SIG-M5 treated with dmso at 0.1 percent for 504 hours (cell line): ENCODE measurements around the gene EXD3.
"Not testable (repeated sequence)": the region's sequence is repeated elsewhere in the genome, so short reads cannot be mapped to it uniquely, and the experiment has no call there.

Experiments used
- DNase-seq: peaks from one replicate; lab custom pipeline; 2025; ENCODE audit not compliant: unreplicated experiment; lab: John Stamatoyannopoulos, UW

Gene EXD3

GRCh38 chr9:137394866-137395665, 27.9 kb downstream of the EXD3 start:
- no peak for DNase-seq

- no peak for DNase-seq
Observed at GRCh38 chr9:137393176-137394150, 29.5 kb downstream of the EXD3 start.

- no peak for DNase-seq
Observed at GRCh38 chr9:137392232-137393007, 30.5 kb downstream of the EXD3 start.

GRCh38 chr9:137391411-137391754, 31.6 kb downstream of the EXD3 start:
- DNase-seq, result no peak

DNA sequence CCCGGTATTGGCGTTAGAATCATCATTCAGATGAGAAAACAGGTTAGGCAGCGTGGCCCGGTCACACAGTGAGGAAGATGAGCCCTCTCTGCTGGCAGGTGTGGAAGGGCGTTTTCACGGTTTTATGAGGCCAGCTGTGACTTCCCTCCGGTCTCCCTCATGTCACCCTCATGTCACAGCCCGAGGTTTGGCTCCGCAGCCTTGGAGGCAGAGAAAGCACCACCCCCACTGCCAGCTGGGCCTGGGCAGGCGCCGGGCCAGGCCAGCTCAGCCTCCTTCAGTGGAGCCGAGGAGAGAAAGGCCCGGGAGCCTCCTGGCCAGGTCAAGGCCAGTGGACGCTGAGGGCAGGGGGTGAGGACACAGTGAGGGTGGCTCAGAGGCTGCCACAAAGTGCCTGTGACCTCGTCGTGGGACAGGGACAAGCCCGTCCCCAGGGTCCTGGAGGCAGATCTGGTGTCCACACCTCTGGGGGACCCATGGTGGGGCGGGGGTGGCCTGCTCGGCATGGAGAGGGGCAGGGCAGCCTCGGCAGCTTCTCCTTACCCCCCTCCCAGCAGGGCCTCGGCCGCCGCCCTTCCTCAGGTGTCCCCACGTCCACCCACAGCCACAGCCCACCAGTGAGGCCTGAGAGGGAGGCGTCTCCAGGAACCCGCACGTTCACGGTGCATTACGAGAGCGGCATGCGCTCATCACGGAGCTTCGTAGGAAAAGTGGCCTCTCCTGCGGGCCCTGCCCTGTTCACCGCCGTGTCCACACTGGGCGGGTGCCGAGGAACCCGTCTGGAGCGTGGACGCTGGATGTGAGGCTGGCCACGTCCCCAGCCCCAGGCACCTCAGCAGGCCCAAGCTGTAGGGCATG, 32.2 kb downstream of the EXD3 start:
- no peak for DNase-seq

DNA sequence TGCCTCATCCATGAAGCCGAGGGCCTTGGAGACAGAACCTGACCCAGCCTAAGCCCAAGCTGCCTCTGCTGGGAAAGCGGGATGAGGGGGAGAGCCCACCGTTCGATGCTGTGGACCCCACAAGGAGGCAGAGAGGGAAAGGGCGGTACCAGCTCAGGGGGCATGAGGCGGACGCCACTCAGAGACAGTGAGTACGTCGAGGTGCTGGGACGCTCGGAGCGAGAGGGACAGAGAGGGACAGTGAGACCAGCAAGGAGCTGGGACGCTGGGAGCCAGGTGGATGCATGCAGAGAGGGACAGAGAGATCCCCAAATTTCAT, 33.6 kb downstream of the EXD3 start:
- DNase-seq, result no peak

DNA sequence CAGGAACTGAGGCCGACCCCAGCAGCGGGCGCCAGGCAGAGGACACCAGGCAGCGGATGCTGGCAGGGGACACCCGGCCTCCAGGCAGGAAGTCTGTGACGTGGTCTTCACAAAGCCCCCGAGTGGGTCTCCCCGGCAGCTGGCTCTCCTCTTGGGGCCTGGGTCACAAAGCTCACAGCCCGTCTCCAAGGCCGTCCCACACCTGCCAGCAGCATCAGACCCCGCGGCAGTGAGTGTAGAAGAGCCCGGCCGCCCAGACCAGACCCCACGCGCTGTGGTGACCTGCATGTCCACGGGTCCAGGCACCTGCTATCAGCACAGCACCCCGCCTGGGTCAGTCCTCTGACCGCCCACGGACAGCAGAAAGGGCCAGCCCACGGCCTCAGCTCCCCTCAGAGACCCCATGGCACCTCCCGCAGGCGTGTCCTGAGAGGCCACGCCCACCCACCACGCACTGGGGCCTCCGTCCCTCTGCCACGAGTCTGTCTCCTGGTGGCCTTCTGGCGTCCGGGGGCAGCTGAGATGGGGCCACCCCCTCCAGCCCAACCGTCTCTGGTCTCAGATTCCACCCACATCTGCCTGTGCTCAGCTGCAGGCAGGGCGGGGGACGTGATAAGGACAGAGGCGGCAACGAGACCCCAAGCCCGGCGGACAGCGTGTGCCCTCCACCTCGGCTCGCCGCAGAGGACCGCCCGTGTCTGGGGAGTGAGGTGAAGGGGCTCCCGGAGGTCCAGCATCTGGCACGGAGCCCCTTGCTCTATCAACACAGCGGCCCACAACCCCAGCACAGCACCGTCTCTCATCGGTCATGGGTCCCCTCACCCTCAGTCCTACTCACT, 34.2 kb downstream of the EXD3 start:
- DNase-seq, result no peak

DNA sequence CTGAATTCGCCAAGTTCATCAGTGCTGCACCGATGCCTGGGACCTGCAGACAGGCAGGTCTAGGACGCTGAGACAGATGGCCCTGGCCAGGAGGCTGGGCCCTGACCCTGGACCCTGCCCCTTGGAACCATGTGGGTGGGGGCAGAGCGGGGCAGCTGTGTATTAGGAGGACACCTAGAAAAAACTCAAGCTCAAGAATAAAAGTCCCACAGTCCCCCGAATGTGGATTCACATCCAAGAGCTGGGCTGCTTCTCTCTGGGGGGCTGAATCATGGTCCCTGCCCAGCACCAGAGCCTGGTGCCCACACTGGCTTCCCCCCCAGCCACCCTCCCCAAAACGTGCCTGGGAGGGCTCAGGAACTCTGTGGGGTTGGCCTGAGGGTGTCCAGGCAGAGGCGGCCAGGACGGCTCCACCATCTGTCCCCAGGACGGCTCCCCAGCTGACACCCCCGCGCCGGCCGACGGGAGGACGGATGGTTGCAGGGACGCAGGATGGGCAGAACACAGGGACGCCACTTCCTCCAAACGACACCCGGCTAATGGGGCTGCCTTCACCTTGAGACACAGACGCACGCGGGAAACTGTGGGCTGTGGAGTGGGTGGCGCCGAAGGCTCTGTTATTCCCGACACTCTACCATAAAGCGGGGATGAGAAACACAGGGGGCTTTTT, 34.9 kb downstream of the EXD3 start:
- DNase-seq, result no peak

GRCh38 chr9:137387114-137387890, 35.7 kb downstream of the EXD3 start:
- DNase-seq, result no peak

DNA sequence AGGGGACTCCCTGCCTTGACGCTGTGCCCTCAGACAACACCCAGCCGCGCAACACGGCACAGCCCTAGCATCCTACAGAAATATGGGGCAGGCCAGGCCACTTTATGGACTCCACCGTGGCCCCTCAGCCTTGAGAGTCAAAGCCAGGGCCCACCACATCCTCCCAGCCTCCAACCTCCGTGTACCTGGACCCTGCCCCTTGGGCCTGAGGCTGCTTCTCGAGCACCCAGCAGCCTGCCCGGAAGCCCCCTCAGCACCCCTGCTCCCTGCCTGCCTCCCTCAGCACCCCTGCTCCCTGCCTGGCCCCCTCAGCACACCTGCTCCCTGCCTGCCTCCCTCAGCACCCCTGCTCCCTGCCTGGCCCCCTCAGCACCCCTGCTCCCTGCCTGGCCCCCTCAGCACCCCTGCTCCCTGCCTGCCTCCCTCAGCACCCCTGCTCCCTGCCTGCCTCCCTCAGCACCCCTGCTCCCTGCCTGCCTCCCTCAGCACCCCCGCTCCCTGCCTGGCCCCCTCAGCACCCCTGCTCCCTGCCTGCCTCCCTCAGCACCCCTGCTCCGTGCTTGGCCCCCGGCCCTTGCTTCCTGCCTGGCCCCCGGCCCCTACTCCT, 36.4 kb downstream of the EXD3 start:
- not testable (repeated sequence) for DNase-seq

GRCh38 chr9:137385061-137385655, 37.8 kb downstream of the EXD3 start:
- no peak for DNase-seq

GRCh38 chr9:137383784-137384756, 38.9 kb downstream of the EXD3 start:
- no peak for DNase-seq

DNA sequence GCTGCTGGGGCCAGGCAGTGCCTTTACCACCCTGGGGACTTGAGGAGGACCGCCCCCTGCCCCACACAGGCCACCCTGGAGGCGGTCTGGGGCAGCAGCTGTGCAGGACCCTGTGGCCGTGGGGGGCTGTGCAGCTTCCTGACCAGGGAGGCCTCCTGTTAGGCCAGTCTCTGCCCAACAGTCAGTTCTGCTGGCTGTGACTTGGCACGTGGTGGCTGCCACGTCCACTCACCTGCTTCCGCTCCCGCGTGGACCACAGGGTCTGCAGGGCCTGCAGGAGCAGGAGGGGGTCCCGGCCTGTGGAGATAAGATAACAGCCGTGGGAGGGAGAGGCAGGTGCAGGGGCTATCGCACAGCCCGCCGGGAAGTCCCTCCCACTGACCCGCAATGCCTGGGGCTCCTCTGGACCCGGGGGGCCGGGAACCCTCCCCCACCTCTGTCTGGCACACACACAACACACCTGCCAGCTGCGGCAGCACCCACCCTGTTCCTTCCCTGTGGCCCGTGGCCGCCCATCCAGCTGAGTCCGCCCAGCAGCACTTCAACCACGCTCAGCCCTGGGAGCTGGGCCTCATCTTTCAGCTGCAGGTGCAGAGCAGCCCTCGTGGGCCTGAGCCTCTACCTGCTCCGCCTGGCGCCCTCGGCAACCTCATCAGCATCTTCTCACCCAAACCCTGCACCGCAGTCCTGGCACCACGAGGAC, 39.7 kb downstream of the EXD3 start:
- DNase-seq, result no peak

- no peak for DNase-seq
Observed at GRCh38 chr9:137382444-137383080, 40.4 kb downstream of the EXD3 start.
